Sigmoid colon (tissue), 4 donors: ENCODE results near the gene ORC2.

Source experiments
- CTCF ChIP-seq, 4 experiments: fragments of 450-650 bp in 3 of 4; fragments of 200-600 bp in 1 of 4; IDR thresholded peaks; one replicate each; pipeline ENCODE4 v1.5.1; 2016 to 2019; ENCODE audit warnings: antibody characterized with exemption in 4 of 4, mild to moderate bottlenecking in 3 of 4, moderate library complexity in 2 of 4
- EP300 ChIP-seq, 4 donors: sonication (generic); formaldehyde crosslinking; IDR thresholded peaks; one replicate each; pipeline ENCODE4 v1.6.1; 2017; ENCODE audit warnings: antibody characterized with exemption in 4 of 4
- POLR2A ChIP-seq, 2 donors: fragments of 450-650 bp; IDR thresholded peaks; one replicate each; pipeline ENCODE4 v1.6.1; 2016; ENCODE audit warnings: antibody characterized with exemption in 2 of 2, mild to moderate bottlenecking in 2 of 2, moderate library complexity in 2 of 2
- POLR2AphosphoS5 ChIP-seq, 4 donors: sonication (generic); formaldehyde crosslinking; IDR thresholded peaks; one replicate each; pipeline ENCODE4 v1.6.1; 2017; ENCODE audit warnings: antibody characterized with exemption in 4 of 4

GRCh38 chr2:200945395-200945729 is 18.1 kb downstream of the ORC2 start:
- TF ChIP-seq POLR2AphosphoS5 (IDR thresholded peaks at IDR 0.05): no peak
- no peak for TF ChIP-seq CTCF (IDR thresholded peaks at IDR 0.05)
- no peak for TF ChIP-seq POLR2A (IDR thresholded peaks at IDR 0.05)
- no peak for TF ChIP-seq EP300 (IDR thresholded peaks at IDR 0.05)
